K562 (cell line): ENCODE measurements around the gene SLC22A23. TPM values are rescaled to one million over a fixed set of nuclear protein-coding genes. Genes with fewer than 3 reads are reported as not detected.

Experiments used
- ARID1B ChIP-seq: fragments of 450-650 bp; IDR thresholded peaks from 2 replicates; pipeline ENCODE4 v1.6.1; 2016; ENCODE audit warnings: antibody characterized with exemption, mild to moderate bottlenecking, inconsistent platforms
- ATF6 ChIP-seq: sonication (generic); formaldehyde crosslinking; IDR thresholded peaks from 2 replicates; pipeline ENCODE4 v1.4.0; 2020; ENCODE audit warnings: mild to moderate bottlenecking, missing genetic modification reagents
- CBX3 ChIP-seq, 2 experiments: IDR thresholded peaks; 1 replicate in 1 of 2; 2 replicates in 1 of 2; pipeline ENCODE4 v1.6.1; 2012; ENCODE audit warnings: inconsistent platforms in 2 of 2, low read length in 2 of 2, borderline replicate concordance in 1 of 2, control low read depth in 1 of 2
- CCAR2 ChIP-seq: fragments of 200-400 bp; formaldehyde crosslinking; IDR thresholded peaks from 2 replicates; pipeline ENCODE4 v1.6.1; 2017; ENCODE audit warnings: mild to moderate bottlenecking, low read depth, low read length
- EP300 ChIP-seq: IDR thresholded peaks from 2 replicates; pipeline ENCODE4 v1.6.1; 2012; ENCODE audit warnings: low read length, improper control_type of control experiment
- GATA2 ChIP-seq: sonication (generic); formaldehyde crosslinking; IDR thresholded peaks from 2 replicates; pipeline ENCODE4 v1.4.0; 2020; ENCODE audit warnings: mild to moderate bottlenecking, missing genetic modification reagents
- HDAC8 ChIP-seq: fragments of 450-650 bp; IDR thresholded peaks from 2 replicates; pipeline ENCODE4 v1.6.1; 2016; ENCODE audit warnings: mild to moderate bottlenecking, missing genetic modification characterization, moderate library complexity, missing compliant biosample characterization
- HMGN3 ChIP-seq: IDR thresholded peaks from 2 replicates; pipeline ENCODE4 v1.6.1; 2011; ENCODE audit warnings: borderline replicate concordance, low read depth, mild to moderate bottlenecking, mixed read lengths, low read length; ENCODE audit not compliant: insufficient read length; ENCODE audit errors: extremely low read depth
- ILF3 ChIP-seq: fragments of 450-650 bp; IDR thresholded peaks from 2 replicates; pipeline ENCODE4 v1.6.1; 2018; ENCODE audit warnings: antibody characterized with exemption, mild to moderate bottlenecking, moderate library complexity, borderline replicate concordance
- KLF6 ChIP-seq: fragments of 250-450 bp; sonication (Bioruptor Pico); IDR thresholded peaks from 2 replicates; pipeline ENCODE4 v1.4.0; 2020; ENCODE audit warnings: mild to moderate bottlenecking, moderate library complexity, borderline replicate concordance
- MAZ ChIP-seq, 2 experiments: fragments of 450-650 bp in 1 of 2; sonication (generic) in 1 of 2; formaldehyde crosslinking; IDR thresholded peaks in 1 of 2; conservative IDR thresholded peaks in 1 of 2; 2 replicates each; pipeline versions ENCODE4 v1.4.0 to v1.5.0; 2020; ENCODE audit warnings: mild to moderate bottlenecking in 1 of 2, missing genetic modification reagents in 1 of 2
- MEIS2 ChIP-seq: fragments of 450-650 bp; IDR thresholded peaks from 2 replicates; pipeline ENCODE4 v1.6.1; 2014; ENCODE audit warnings: mild to moderate bottlenecking; ENCODE audit not compliant: partially characterized antibody
- POU5F1 ChIP-seq: fragments of 150-350 bp; IDR thresholded peaks from 2 replicates; pipeline ENCODE4 v1.6.1; 2014; ENCODE audit warnings: borderline replicate concordance, low read length, low read depth, mild to moderate bottlenecking; ENCODE audit not compliant: partially characterized antibody
- RBFOX2 ChIP-seq: fragments of 200-400 bp; formaldehyde crosslinking; IDR thresholded peaks from 2 replicates; pipeline ENCODE4 v1.6.1; 2017; ENCODE audit warnings: low read depth, mild to moderate bottlenecking, low read length, moderate library complexity
- RNF2 ChIP-seq: sonication (generic); IDR thresholded peaks from 2 replicates; pipeline ENCODE4 v1.6.1; 2016
- SNRNP70 ChIP-seq: fragments of 200-400 bp; formaldehyde crosslinking; optimal IDR thresholded peaks from 2 replicates; pipeline ENCODE3; 2017; ENCODE audit warnings: low read depth, low read length
- SPI1 ChIP-seq: IDR thresholded peaks from 2 replicates; pipeline ENCODE4 v1.6.1; 2011; ENCODE audit warnings: low read depth, low read length, control low read depth, borderline replicate concordance
- ZNF212 ChIP-seq: fragments of 450-650 bp; formaldehyde crosslinking; IDR thresholded peaks from 2 replicates; pipeline ENCODE4 v1.4.0; 2020; ENCODE audit warnings: mild to moderate bottlenecking
- polyA plus RNA-seq, 8 experiments: library from polyadenylated mRNA; depleted of rRNA in 4 of 8; stranded (reverse) in 5 of 8; unstranded in 3 of 8; fragments of >200 nt; fragmentation: Nextera tagmentation in 2 of 8; fragmentation: Illumina TruSeq in 1 of 8; extraction: Ambion mirVana in 2 of 8; extraction: Trizol in 1 of 8; gene quantifications; 2 replicates each; pipeline versions ENCODE4 v1.2.1 to v1.2.3, GENCODE V29; 2011 to 2014; ENCODE audit warnings: inconsistent platforms in 1 of 8, missing spikeins in 1 of 8
- total RNA-seq, 7 experiments: library from RNA; depleted of rRNA in 6 of 7; stranded (reverse); fragments of >200 nt in 6 of 7; fragmentation: Illumina TruSeq in 2 of 7; extraction: Trizol in 2 of 7; gene quantifications; 2 replicates each; pipeline versions ENCODE4 v1.2.1 to v1.2.3, GENCODE V29; 2011 to 2021; ENCODE audit warnings: low replicate concordance in 1 of 7
- TF ChIP-seq, protein P1 (sequence below): fragments of 450-650 bp; IDR thresholded peaks from 2 replicates; pipeline ENCODE4 v1.6.1; 2018; ENCODE audit not compliant: partially characterized antibody
- TF ChIP-seq, protein P2 (sequence below): fragments of 450-650 bp; formaldehyde crosslinking; IDR thresholded peaks from 2 replicates; pipeline ENCODE4 v1.4.0; 2020; ENCODE audit warnings: mild to moderate bottlenecking, moderate library complexity

SLC22A23 gene
- total and polyA plus RNA-seq, 9 of the 15 experiments (the other 6 are each of a cell fraction or from before 2014, with no cell fraction given), result 0.30 to 8.7 (median 2.5) TPM

DNA sequence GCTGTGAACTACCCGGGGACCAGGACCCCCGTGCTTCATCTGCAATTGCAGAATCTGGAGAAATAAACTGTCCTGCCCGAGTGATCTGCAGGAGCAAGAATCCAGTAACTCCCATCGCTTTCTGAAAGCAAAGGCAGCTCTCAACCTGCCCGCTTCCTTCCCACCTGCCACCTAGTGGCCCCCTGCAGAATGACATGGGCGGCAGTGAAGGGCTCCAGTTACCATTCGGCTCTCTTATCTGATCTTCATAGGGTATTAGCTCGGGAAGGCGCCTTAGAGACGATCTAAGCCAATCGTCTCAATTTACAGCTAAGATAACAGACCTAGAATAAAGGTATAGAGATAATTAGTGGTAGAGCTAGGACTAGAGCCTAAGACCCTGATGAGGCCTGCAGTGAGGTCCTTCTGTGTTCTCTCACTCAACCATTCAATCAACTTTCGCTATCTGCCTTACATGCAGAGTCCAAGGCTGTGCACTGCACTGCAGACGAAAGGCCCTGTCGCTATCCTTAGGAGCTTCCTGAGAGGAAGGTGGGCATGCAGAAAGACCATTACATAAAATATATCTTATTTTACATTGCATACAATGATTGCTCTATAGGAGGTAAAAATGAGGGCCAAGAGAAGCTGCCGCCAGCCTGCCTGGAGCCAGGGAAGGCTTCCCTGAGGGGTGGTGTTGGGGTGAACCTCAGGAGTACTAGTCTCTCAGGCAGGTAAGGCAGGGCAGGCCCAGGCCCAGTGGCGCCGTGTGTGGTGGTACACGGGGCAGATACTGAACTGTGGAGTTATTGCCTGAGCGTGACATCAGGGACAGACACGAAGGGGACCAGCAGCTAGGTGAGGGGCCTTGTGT lies 205.2 kb downstream of the SLC22A23 start (continued):
- TF ChIP-seq RNF2 (0 out of 2 replicates have a peak, but pooled peaks have one; percentile 28), HDAC8 (no peak), SPI1 (peak; percentile 55; the same call in 1 of the 2 replicates), HMGN3 (peak; percentile 23), GATA2 (CRISPR knock-in tag) (peak; percentile 84), KLF6 (CRISPR knock-in tag) (peak; percentile 96), EP300 (peak; percentile 46; the same call in 1 of the 2 replicates), ZNF212 (CRISPR knock-in tag) (no peak), ATF6 (CRISPR knock-in tag) (0 out of 2 replicates have a peak, but pooled peaks have one; percentile 57), ARID1B (no peak), CCAR2 (0 out of 2 replicates have a peak, but pooled peaks have one; percentile 45), MEIS2 (peak; percentile 51), MAZ (CRISPR knock-in tag; conservative IDR thresholded peaks at IDR 0.05 in 1 of 2, IDR thresholded peaks at IDR 0.05 in 1 of 2) (peak; percentile 30 to 75; a peak in 2 of 4 replicates), CBX3 (IDR thresholded peaks at IDR 0.05; ENCODE audit: borderline replicate concordance in 1 of 2, low read length in 2 of 2) (peak in 1 of 2 experiments; percentile 68; a peak in 1 of 3 replicates), POU5F1 (no peak), RBFOX2 (no peak), ILF3 (no peak), SNRNP70 (no peak)
- TF ChIP-seq, protein P1, sequence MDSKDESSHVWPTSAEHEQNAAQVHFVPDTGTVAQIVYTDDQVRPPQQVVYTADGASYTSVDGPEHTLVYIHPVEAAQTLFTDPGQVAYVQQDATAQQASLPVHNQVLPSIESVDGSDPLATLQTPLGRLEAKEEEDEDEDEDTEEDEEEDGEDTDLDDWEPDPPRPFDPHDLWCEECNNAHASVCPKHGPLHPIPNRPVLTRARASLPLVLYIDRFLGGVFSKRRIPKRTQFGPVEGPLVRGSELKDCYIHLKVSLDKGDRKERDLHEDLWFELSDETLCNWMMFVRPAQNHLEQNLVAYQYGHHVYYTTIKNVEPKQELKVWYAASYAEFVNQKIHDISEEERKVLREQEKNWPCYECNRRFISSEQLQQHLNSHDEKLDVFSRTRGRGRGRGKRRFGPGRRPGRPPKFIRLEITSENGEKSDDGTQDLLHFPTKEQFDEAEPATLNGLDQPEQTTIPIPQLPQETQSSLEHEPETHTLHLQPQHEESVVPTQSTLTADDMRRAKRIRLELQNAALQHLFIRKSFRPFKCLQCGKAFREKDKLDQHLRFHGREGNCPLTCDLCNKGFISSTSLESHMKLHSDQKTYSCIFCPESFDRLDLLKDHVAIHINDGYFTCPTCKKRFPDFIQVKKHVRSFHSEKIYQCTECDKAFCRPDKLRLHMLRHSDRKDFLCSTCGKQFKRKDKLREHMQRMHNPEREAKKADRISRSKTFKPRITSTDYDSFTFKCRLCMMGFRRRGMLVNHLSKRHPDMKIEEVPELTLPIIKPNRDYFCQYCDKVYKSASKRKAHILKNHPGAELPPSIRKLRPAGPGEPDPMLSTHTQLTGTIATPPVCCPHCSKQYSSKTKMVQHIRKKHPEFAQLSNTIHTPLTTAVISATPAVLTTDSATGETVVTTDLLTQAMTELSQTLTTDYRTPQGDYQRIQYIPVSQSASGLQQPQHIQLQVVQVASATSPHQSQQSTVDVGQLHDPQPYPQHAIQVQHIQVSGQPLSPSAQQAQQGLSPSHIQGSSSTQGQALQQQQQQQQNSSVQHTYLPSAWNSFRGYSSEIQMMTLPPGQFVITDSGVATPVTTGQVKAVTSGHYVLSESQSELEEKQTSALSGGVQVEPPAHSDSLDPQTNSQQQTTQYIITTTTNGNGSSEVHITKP, result no peak
- TF ChIP-seq, protein P2, sequence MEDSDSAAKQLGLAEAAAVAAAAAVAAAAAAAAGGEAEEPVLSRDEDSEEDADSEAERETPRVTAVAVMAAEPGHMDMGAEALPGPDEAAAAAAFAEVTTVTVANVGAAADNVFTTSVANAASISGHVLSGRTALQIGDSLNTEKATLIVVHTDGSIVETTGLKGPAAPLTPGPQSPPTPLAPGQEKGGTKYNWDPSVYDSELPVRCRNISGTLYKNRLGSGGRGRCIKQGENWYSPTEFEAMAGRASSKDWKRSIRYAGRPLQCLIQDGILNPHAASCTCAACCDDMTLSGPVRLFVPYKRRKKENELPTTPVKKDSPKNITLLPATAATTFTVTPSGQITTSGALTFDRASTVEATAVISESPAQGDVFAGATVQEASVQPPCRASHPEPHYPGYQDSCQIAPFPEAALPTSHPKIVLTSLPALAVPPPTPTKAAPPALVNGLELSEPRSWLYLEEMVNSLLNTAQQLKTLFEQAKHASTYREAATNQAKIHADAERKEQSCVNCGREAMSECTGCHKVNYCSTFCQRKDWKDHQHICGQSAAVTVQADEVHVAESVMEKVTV (CRISPR knock-in tag), result peak; percentile 78
